SK-N-SH (cell line): ENCODE results near the gene MARVELD1. TPM values are rescaled to one million over a fixed set of nuclear protein-coding genes. Genes with fewer than 3 reads are reported as not detected.

Experiments used
- polyA plus RNA-seq, 3 experiments: library from polyadenylated mRNA; depleted of rRNA; stranded (reverse); fragments of >200 nt; gene quantifications; 2 replicates each; pipeline ENCODE4 v1.2.3, GENCODE V29; 2012

Gene MARVELD1
- polyA plus RNA-seq, 1 of the 3 experiments (the other 2 are of a cell fraction) = 53.0 TPM

Other genes starting within 250 kb of the MARVELD1 start
- 56.9 and 83.9 TPM in 2 replicates for gene MMS19, start 215.3 kb upstream of the MARVELD1 start, polyA plus RNA-seq (2012; rRNA removed)
- 37.9 and 38.8 TPM in 2 replicates for gene UBTD1, start 214.8 kb upstream of the MARVELD1 start, polyA plus RNA-seq (2012; rRNA removed)
- gene ANKRD2, start 141.0 kb upstream of the MARVELD1 start, polyA plus RNA-seq (2012; rRNA removed) = 0.72 and 0.99 TPM in 2 replicates
- 2.9 and 4.8 TPM in 2 replicates for gene HOGA1, start 129.3 kb upstream of the MARVELD1 start, polyA plus RNA-seq (2012; rRNA removed)
- 0.07 and 0.19 TPM in 2 replicates for gene C10orf62, start 124.0 kb upstream of the MARVELD1 start, polyA plus RNA-seq (2012; rRNA removed)
- 31.4 and 31.7 TPM in 2 replicates for gene MORN4, start 80.2 kb upstream of the MARVELD1 start, polyA plus RNA-seq (2012; rRNA removed)
- 23.8 and 31.4 TPM in 2 replicates for gene PI4K2A, start 73.1 kb upstream of the MARVELD1 start, polyA plus RNA-seq (2012; rRNA removed)
- 6.3 and 7.0 TPM in 2 replicates for gene AVPI1, start 26.5 kb upstream of the MARVELD1 start, polyA plus RNA-seq (2012; rRNA removed)
- 30.5 and 44.3 TPM in 2 replicates for gene ZFYVE27, start 23.4 kb downstream of the MARVELD1 start, polyA plus RNA-seq (2012; rRNA removed)
- not detected in 2 replicates for gene SFRP5, start 58.3 kb downstream of the MARVELD1 start, polyA plus RNA-seq (2012; rRNA removed)
- gene GOLGA7B, start 136.1 kb downstream of the MARVELD1 start, polyA plus RNA-seq (2012; rRNA removed) = 0.03 and 0.13 TPM in 2 replicates